Measurements from ENCODE around the gene DOCK9.

Gene DOCK9

GRCh38 chr13:98954313-98954712 lies 23.6 kb downstream of the DOCK9 start:
- Mint-ChIP-seq H3K4me3 (no peak overlapping the region), H3K27me3 (no peaks in the 10 kb centered on the region), H3K36me3 (ENCODE audit: low read depth) (peaks cover 42% of the 10 kb centered on the region), H3K27ac (no peak overlapping the region), H3K4me1 (ENCODE audit: low read depth) (peaks cover 16% of the 10 kb centered on the region), H3K9me3 (no peaks in the 10 kb centered on the region)
- DNase-seq = no peak

- Mint-ChIP-seq H3K27me3 (no peaks in the 10 kb centered on the region), H3K4me1 (ENCODE audit: low read depth) (peaks cover 25% of the 10 kb centered on the region), H3K9me3 (no peaks in the 10 kb centered on the region), H3K4me3 (no peak overlapping the region), H3K36me3 (ENCODE audit: low read depth) (peaks cover 40% of the 10 kb centered on the region), H3K27ac (no peak overlapping the region)
- DNase-seq = no peak
Measured at GRCh38 chr13:98951266-98951665, 26.6 kb downstream of the DOCK9 start.

DNA sequence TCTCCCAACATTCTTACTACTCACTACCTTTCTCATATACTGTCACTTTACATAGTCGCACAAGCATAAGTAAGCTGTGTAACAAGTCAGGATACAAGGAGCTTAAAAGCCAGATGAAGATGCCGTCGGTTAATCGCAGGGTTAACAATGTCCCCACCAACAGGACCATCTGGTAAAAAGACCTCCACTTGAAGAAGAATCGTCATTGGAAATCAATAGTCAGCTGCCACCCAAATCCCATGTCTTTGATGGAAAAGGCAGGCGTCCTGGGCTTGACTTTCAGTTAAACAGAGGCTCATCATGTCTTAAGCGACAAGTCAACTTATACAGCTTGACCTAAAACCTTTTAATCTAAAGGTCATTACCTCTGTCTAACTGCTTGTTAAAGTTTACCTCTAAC lies 27.2 kb downstream of the DOCK9 start:
- peaks cover 25% of the 10 kb centered on the region for H3K4me1 Mint-ChIP-seq (ENCODE audit: low read depth)
- H3K4me3 Mint-ChIP-seq = no peak overlapping the region
- no peak overlapping the region for H3K27ac Mint-ChIP-seq
- no peaks in the 10 kb centered on the region for H3K27me3 Mint-ChIP-seq
- H3K36me3 Mint-ChIP-seq (ENCODE audit: low read depth) = peaks cover 38% of the 10 kb centered on the region
- H3K9me3 Mint-ChIP-seq = no peaks in the 10 kb centered on the region
- no peak for DNase-seq

GRCh38 chr13:98947925-98948324 lies 29.9 kb downstream of the DOCK9 start:
- Mint-ChIP-seq H3K4me3 (no peak overlapping the region), H3K27me3 (no peaks in the 10 kb centered on the region), H3K9me3 (no peaks in the 10 kb centered on the region), H3K36me3 (ENCODE audit: low read depth) (peaks cover 22% of the 10 kb centered on the region), H3K4me1 (ENCODE audit: low read depth) (peaks cover 28% of the 10 kb centered on the region), H3K27ac (no peak overlapping the region)
- no peak for DNase-seq

GRCh38 chr13:98945863-98946605 lies 31.8 kb downstream of the DOCK9 start:
- Mint-ChIP-seq H3K36me3 (ENCODE audit: low read depth) (peaks cover 12% of the 10 kb centered on the region), H3K27ac (no peak overlapping the region), H3K4me1 (ENCODE audit: low read depth) (peaks cover 26% of the 10 kb centered on the region), H3K4me3 (no peak overlapping the region), H3K27me3 (no peaks in the 10 kb centered on the region), H3K9me3 (no peaks in the 10 kb centered on the region)
- no peak for DNase-seq

GRCh38 chr13:98944336-98944735 lies 33.5 kb downstream of the DOCK9 start:
- H3K27ac Mint-ChIP-seq = no peak overlapping the region
- no peaks in the 10 kb centered on the region for H3K27me3 Mint-ChIP-seq
- DNase-seq = no peak
- H3K9me3 Mint-ChIP-seq = no peaks in the 10 kb centered on the region
- no peaks in the 10 kb centered on the region for H3K36me3 Mint-ChIP-seq (ENCODE audit: low read depth)
- peaks cover 28% of the 10 kb centered on the region for H3K4me1 Mint-ChIP-seq (ENCODE audit: low read depth)
- no peak overlapping the region for H3K4me3 Mint-ChIP-seq

GRCh38 chr13:98942997-98943396 lies 34.9 kb downstream of the DOCK9 start:
- Mint-ChIP-seq H3K4me3 (no peak overlapping the region), H3K9me3 (no peaks in the 10 kb centered on the region), H3K27ac (no peak overlapping the region), H3K27me3 (no peaks in the 10 kb centered on the region), H3K4me1 (ENCODE audit: low read depth) (peaks cover 25% of the 10 kb centered on the region), H3K36me3 (ENCODE audit: low read depth) (no peaks in the 10 kb centered on the region)
- DNase-seq = no peak

GRCh38 chr13:98942485-98942884 lies 35.4 kb downstream of the DOCK9 start:
- Mint-ChIP-seq H3K4me1 (ENCODE audit: low read depth) (peaks cover 25% of the 10 kb centered on the region), H3K27me3 (no peaks in the 10 kb centered on the region), H3K4me3 (no peak overlapping the region), H3K36me3 (ENCODE audit: low read depth) (no peaks in the 10 kb centered on the region), H3K27ac (no peak overlapping the region), H3K9me3 (no peaks in the 10 kb centered on the region)
- DNase-seq = no peak

- Mint-ChIP-seq H3K4me1 (ENCODE audit: low read depth) (peaks cover 25% of the 10 kb centered on the region), H3K9me3 (no peaks in the 10 kb centered on the region), H3K27ac (no peak overlapping the region), H3K4me3 (no peak overlapping the region), H3K27me3 (no peaks in the 10 kb centered on the region), H3K36me3 (ENCODE audit: low read depth) (no peaks in the 10 kb centered on the region)
- DNase-seq = no peak
Measured at GRCh38 chr13:98941536-98941935, 36.3 kb downstream of the DOCK9 start.

GRCh38 chr13:98941126-98941525 lies 36.7 kb downstream of the DOCK9 start:
- H3K27ac Mint-ChIP-seq = no peak overlapping the region

GRCh38 chr13:98940325-98941001 lies 37.4 kb downstream of the DOCK9 start:
- Mint-ChIP-seq H3K9me3 (peaks cover 4% of the 10 kb centered on the region), H3K36me3 (ENCODE audit: low read depth) (peaks cover 7% of the 10 kb centered on the region), H3K4me1 (ENCODE audit: low read depth) (peaks cover 25% of the 10 kb centered on the region), H3K27me3 (no peaks in the 10 kb centered on the region), H3K4me3 (no peak overlapping the region), H3K27ac (no peak overlapping the region)
- DNase-seq = no peak

More at GRCh38 chr13:98941126-98941525, 36.7 kb downstream of the DOCK9 start:
- Mint-ChIP-seq H3K4me3 (no peak overlapping the region), H3K9me3 (peaks cover under 1% of the 10 kb centered on the region), H3K4me1 (ENCODE audit: low read depth) (peaks cover 25% of the 10 kb centered on the region), H3K27me3 (no peaks in the 10 kb centered on the region), H3K36me3 (ENCODE audit: low read depth) (peaks cover 3% of the 10 kb centered on the region)
- no peak for DNase-seq

GRCh38 chr13:98939660-98940191 lies 38.1 kb downstream of the DOCK9 start:
- DNase-seq = no peak
- peaks cover 10% of the 10 kb centered on the region for H3K36me3 Mint-ChIP-seq (ENCODE audit: low read depth)
- no peak overlapping the region for H3K4me3 Mint-ChIP-seq
- H3K4me1 Mint-ChIP-seq (ENCODE audit: low read depth) = peaks cover 22% of the 10 kb centered on the region
- no peak overlapping the region for H3K27ac Mint-ChIP-seq
- no peaks in the 10 kb centered on the region for H3K27me3 Mint-ChIP-seq
- peaks cover 7% of the 10 kb centered on the region for H3K9me3 Mint-ChIP-seq

- DNase-seq = no peak
- Mint-ChIP-seq H3K27ac (no peak overlapping the region), H3K36me3 (ENCODE audit: low read depth) (peaks cover 18% of the 10 kb centered on the region), H3K4me3 (no peak overlapping the region), H3K9me3 (peaks cover 15% of the 10 kb centered on the region), H3K4me1 (ENCODE audit: low read depth) (peaks cover 22% of the 10 kb centered on the region), H3K27me3 (no peaks in the 10 kb centered on the region)
Measured at GRCh38 chr13:98938801-98939200, 39.1 kb downstream of the DOCK9 start.

GRCh38 chr13:98937911-98938381 lies 39.9 kb downstream of the DOCK9 start:
- Mint-ChIP-seq H3K36me3 (ENCODE audit: low read depth) (peaks cover 27% of the 10 kb centered on the region), H3K27me3 (no peaks in the 10 kb centered on the region), H3K4me3 (no peak overlapping the region), H3K27ac (no peak overlapping the region), H3K9me3 (peaks cover 21% of the 10 kb centered on the region), H3K4me1 (ENCODE audit: low read depth) (peaks cover 26% of the 10 kb centered on the region)
- no peak for DNase-seq

GRCh38 chr13:98934243-98934642 lies 43.6 kb downstream of the DOCK9 start:
- no peak overlapping the region for H3K27ac Mint-ChIP-seq
- no peak overlapping the region for H3K4me3 Mint-ChIP-seq
- no peak for DNase-seq
- peaks cover 37% of the 10 kb centered on the region for H3K36me3 Mint-ChIP-seq (ENCODE audit: low read depth)
- H3K4me1 Mint-ChIP-seq (ENCODE audit: low read depth) = peaks cover 27% of the 10 kb centered on the region
- peaks cover 21% of the 10 kb centered on the region for H3K9me3 Mint-ChIP-seq
- no peaks in the 10 kb centered on the region for H3K27me3 Mint-ChIP-seq
